ENCODE data around the gene TRAPPC2L. TPM values are rescaled to one million over a fixed set of nuclear protein-coding genes. Genes with fewer than 3 reads are reported as not detected.
A peak's percentile ranks its signal among the peaks of the same experiment; 100 is the strongest.

The TRAPPC2L gene
- total and polyA plus RNA-seq, 2 of the 13 experiments (the other 11 are each of a cell fraction or from before 2014, with no cell fraction given): 96.3 to 107 TPM

- TF ChIP-seq THAP9 (CRISPR knock-in tag; IDR thresholded peaks at IDR 0.05; ENCODE audit: borderline replicate concordance): peak; percentile 45; the same call in 1 of the 2 replicates
- 0 out of 2 replicates have a peak, but pooled peaks have one; percentile 11 for TF ChIP-seq ZNF362 (CRISPR knock-in tag; IDR thresholded peaks at IDR 0.05; ENCODE audit: borderline replicate concordance)
- TF ChIP-seq HNRNPL (IDR thresholded peaks at IDR 0.05; ENCODE audit: low read depth, low read length): 0 out of 2 replicates have a peak, but pooled peaks have one; percentile 48
- TF ChIP-seq ZFP82 (CRISPR knock-in tag; IDR thresholded peaks at IDR 0.05; ENCODE audit: borderline replicate concordance): no peak
- TF ChIP-seq PAXIP1 (CRISPR knock-in tag; conservative IDR thresholded peaks at IDR 0.05): 0 out of 2 replicates have a peak, but pooled peaks have one; percentile 19
- no peak for TF ChIP-seq ZNF234 (CRISPR knock-in tag; conservative IDR thresholded peaks at IDR 0.05)
- peak; percentile 50; the same call in 1 of the 2 replicates for TF ChIP-seq GATAD2A (CRISPR knock-in tag; IDR thresholded peaks at IDR 0.05)
- 0 out of 2 replicates have a peak, but pooled peaks have one; percentile 63 for TF ChIP-seq CBFB (CRISPR knock-in tag; IDR thresholded peaks at IDR 0.05)
- peak; percentile 26; the same call in 1 of the 2 replicates for TF ChIP-seq MIER2 (CRISPR knock-in tag; IDR thresholded peaks at IDR 0.05)
- peak; percentile 99 for TF ChIP-seq ZBTB4 (CRISPR knock-in tag; IDR thresholded peaks at IDR 0.05; ENCODE audit: borderline replicate concordance)
- TF ChIP-seq ZNF768 (CRISPR knock-in tag; IDR thresholded peaks at IDR 0.05): peak; percentile 58; the same call in 1 of the 2 replicates
- TF ChIP-seq ZSCAN29 (CRISPR knock-in tag; conservative IDR thresholded peaks at IDR 0.05): no peak
- no peak for TF ChIP-seq ZFP62 (CRISPR knock-in tag; IDR thresholded peaks at IDR 0.05)
- TF ChIP-seq ZNF878 (CRISPR knock-in tag; IDR thresholded peaks at IDR 0.05): no peak
- peak; percentile 100 for TF ChIP-seq ZBTB33 (CRISPR knock-in tag; IDR thresholded peaks at IDR 0.05)
Measured at GRCh38 chr16:88839026-88839529, 17.8 kb upstream of the TRAPPC2L start (continued).

Data from HepG2 (cell line).